Measurements from ENCODE around the gene CCL4.

The CCL4 gene

DNA sequence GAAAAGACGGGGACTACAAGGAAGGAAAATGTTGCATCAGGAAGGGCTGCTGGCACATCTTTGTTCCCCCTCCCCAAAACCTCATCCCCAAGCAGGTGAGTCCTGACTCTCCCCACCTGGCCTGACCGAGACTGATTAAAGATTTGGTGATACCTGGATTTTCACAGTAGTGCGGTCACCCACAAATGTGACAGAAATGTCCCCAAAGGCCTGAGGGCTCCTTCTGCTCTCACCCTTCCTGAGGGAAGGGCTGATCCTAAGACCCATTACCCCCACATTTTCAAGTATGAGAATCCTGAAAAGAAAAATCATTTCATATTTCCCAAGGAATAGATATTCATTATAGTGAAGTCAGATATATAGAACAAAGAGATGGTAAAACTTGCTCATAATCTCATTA lies 44.0 kb downstream of the CCL4 start:
- no peak for DNase-seq

DNA sequence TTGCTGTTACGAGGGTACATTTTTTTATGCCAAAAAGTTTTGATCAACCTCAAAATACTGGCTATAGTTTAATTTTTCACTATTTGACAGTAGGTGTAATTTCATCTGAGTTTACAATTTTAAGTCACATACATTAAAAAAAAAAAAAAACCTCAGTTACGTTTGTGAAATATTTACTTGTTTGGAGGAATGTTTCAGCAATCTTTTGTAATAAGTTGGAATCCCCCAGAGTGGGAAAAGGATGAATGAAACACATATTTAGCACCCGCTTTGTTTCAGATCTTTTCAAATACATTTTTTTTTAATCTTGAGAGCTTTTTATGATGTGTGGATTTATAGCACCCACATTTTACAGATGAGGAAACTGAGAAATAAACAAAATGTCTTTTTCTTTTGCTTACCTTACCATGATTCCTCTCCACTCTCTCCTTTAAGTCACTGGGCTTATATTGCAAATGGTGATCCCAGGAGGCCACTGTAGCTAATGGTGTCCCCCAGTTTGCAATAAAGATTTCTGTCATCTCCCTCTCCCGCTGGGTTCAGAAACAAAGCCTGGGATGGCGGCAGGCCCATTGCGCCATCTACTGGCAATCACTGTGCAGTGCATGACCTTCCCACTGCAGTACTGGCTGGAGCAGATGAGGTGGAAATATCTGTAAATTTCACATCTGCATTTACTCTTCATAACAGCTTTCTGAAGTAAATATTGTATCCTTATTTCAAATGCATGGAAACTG lies 45.1 kb downstream of the CCL4 start:
- peak; percentile 59 for DNase-seq

DNA sequence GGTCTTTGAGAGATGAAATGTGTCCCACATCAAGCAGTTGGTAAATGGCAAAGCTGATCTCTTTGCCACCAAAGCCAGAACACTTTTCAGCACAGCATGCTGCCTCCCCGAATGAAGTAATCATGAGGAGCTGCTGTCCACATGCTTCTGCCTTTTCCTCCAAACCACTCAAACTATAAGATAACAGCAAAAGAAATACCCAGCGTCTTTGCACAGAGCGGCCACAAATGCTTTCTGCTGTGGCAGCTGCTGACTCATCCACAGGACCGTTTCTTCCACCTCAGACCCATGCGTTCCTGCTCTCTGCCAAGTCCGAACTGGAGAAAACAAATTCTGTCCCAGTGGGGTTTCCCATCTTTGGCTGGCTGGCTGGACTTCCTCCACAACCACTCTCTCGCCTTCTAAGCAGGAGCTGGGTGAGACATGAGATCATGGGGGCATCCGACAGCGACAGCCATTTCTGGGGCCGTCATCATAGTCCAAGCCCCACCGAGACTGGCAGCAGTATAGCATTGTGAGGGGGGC lies 45.7 kb downstream of the CCL4 start:
- DNase-seq, result no peak

DNA sequence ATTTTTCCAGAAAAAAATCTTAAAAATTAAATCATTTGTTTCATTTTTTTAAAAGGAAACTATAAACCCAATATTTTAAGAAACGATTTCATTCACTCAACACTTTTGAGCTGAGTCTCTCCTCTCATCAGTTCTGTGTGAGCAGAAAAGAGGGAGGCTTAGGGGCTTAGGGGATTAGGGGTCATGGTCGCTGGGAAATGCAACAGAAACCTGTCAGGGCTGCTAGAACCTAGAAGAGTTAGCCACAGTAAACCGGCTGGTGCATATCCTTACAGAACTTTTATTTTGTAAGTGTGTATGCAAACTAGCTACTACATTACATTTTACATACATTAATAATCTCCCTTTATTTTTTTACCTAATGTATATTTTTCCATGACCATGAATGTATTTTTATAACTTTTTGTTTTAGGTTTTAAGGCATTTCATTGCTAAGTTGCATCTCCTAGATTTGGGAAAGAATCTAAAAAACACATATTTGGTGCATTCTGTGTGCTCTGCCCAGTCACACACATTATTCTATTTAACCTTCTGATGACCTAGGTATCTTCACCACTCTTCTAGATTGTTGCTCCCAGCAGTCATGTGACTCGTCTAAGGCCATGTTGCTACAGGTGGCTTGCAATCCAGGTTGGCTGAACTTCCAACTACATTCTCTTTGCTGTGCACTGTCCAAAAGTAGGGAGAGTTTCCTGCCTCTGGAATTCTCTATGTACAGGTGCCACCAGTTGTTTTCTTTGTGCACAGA lies 48.4 kb downstream of the CCL4 start:
- DNase-seq, result no peak

DNA sequence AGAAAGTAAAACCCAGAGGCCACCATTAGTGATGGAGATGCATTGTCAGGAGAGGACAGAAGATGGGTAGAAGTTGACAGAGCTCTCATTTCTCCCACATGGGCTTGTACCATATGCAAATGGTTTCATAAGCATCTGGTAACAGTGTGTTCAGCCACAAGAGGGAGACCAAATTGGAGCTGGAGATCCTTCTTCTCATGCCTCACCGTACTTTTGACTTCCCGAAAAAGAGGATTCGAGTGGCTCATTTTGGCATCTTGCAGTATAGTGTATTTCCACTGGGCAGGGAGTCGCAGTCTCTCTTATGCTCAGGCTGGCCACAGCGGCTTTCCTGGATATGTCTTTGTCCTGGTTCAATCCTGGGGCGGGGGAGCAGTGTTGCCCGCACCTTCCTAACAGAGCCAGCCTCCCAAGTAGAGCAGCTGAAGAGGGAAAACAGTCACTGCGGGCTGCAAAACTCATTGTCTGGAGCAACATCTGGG lies 49.1 kb downstream of the CCL4 start:
- DNase-seq, result no peak

DNA sequence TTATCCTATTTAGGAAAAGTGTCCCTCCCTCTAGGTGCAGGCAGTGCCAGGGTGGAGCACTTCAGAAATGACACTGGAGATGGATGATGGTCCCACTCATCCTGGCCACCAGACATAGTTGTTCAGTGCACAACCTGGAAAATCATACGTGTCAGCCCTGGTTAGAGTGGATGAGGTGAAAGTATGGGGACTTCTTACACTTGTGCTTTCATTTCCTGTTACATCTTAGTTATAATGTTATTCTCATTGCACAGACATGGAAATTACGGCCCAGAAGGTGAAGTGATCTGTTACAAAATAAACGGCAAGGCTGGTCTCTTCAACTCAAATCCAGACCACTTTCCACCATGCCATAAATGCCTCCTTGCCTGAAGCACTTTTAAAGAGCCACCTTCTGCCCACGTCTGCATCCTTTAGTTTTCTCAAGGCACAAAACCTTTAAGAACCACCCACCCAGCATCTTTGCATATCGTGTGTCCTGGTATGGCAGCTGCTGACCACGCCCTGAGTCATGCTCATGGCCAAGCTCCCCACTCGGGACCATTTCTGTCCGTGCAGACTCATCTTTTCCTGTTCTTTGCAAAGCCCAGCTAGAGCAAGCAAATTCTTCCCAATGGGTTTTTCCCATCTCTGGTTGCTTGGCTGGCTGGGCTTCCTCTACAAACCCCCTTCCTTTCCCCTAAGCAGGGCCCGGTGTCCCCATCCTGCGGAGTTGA lies 50.4 kb downstream of the CCL4 start:
- DNase-seq, result no peak
